DOHH2 (cell line): ENCODE results near the gene CTTN.

Experiments
- H3F3A ChIP-seq: fragments of 200-600 bp; sonication (generic), shearing (Covaris generic); 2 replicates; pipeline ENCODE4 v1.6.0; 2016; ENCODE audit warnings: antibody characterized with exemption, mild to moderate bottlenecking; ENCODE audit not compliant: control insufficient read depth, insufficient read depth
- H3K27ac ChIP-seq: fragments of 200-600 bp; sonication (generic); 2 replicates; pipeline ENCODE4 v1.5.1; 2014; ENCODE audit warnings: low read depth, mild to moderate bottlenecking, low read length, moderate library complexity
- H3K27me3 ChIP-seq: fragments of 200-600 bp; sonication (generic); 2 replicates; pipeline ENCODE4 v1.6.1; 2014; ENCODE audit warnings: mild to moderate bottlenecking, low read length, mixed read lengths; ENCODE audit not compliant: control insufficient read depth
- H3K36me3 ChIP-seq: fragments of 200-600 bp; sonication (generic); 2 replicates; pipeline ENCODE4 v1.6.1; 2014; ENCODE audit warnings: mild to moderate bottlenecking, low read length, moderate library complexity, mixed read lengths; ENCODE audit not compliant: control insufficient read depth
- H3K4me1 ChIP-seq: fragments of 200-600 bp; sonication (generic); 2 replicates; pipeline ENCODE4 v1.6.1; 2014; ENCODE audit warnings: mild to moderate bottlenecking, low read length, mixed read lengths; ENCODE audit not compliant: control insufficient read depth
- H3K4me2 ChIP-seq: fragments of 200-600 bp; sonication (generic); 2 replicates; pipeline ENCODE4 v1.6.0; 2014; ENCODE audit warnings: mild to moderate bottlenecking, low read length, moderate library complexity
- H3K4me3 ChIP-seq: fragments of 200-600 bp; sonication (generic); 2 replicates; pipeline ENCODE4 v1.5.1; 2014; ENCODE audit warnings: mild to moderate bottlenecking, low read length, mixed read lengths
- H3K79me2 ChIP-seq: fragments of 200-600 bp; sonication (generic); 2 replicates; pipeline ENCODE4 v1.6.1; 2014; ENCODE audit warnings: mild to moderate bottlenecking, low read length, mixed read lengths; ENCODE audit not compliant: control insufficient read depth
- H3K9me2 ChIP-seq: fragments of 200-600 bp; sonication (generic); replicated peaks from 2 replicates; pipeline ENCODE4 v1.6.1; 2014; ENCODE audit warnings: mild to moderate bottlenecking, low read length, mixed read lengths; ENCODE audit not compliant: control insufficient read depth
- H3K9me3 ChIP-seq: fragments of 200-600 bp; sonication (generic); 2 replicates; pipeline ENCODE4 v1.6.1; 2014; ENCODE audit warnings: antibody characterized with exemption, low read length, mixed read lengths; ENCODE audit not compliant: control insufficient read depth, insufficient read depth
- H4K20me1 ChIP-seq: fragments of 200-600 bp; sonication (generic); 2 replicates; pipeline ENCODE4 v1.6.0; 2014; ENCODE audit warnings: low read depth, mild to moderate bottlenecking, antibody characterized with exemption, low read length, moderate library complexity; ENCODE audit not compliant: control insufficient read depth, insufficient read depth
- CTCF ChIP-seq: fragments of 200-600 bp; sonication (generic); IDR thresholded peaks from one replicate; pipeline ENCODE4 v1.5.1; 2014; ENCODE audit warnings: antibody characterized with exemption, mild to moderate bottlenecking, low read depth, low read length; ENCODE audit not compliant: poor library complexity, severe bottlenecking
- EZH2phosphoT487 ChIP-seq: fragments of 200-600 bp; sonication (generic); IDR thresholded peaks from 2 replicates; pipeline ENCODE4 v1.6.1; 2017; ENCODE audit warnings: borderline replicate concordance, mild to moderate bottlenecking, antibody characterized with exemption, low read length, moderate library complexity, mixed read lengths

The CTTN gene

GRCh38 chr11:70471254-70471653 is 72.9 kb downstream of the CTTN start:
- Histone ChIP-seq H3K9me3 (no peaks in the 10 kb centered on the region), H3K27me3 (peaks cover 22% of the 10 kb centered on the region), H3K27ac (no peak overlapping the region), H3K36me3 (no peaks in the 10 kb centered on the region), H3K9me2 (no peaks in the 10 kb centered on the region), H3K4me1 (peaks cover 9% of the 10 kb centered on the region), H3K79me2 (no peaks in the 10 kb centered on the region), H3K4me2 (no peak overlapping the region), H4K20me1 (no peaks in the 10 kb centered on the region), H3F3A (no peaks in the 10 kb centered on the region), H3K4me3 (no peak overlapping the region)
- TF ChIP-seq CTCF (peak; percentile 34), EZH2phosphoT487 (no peak)

- no peaks in the 10 kb centered on the region for H3K9me3 ChIP-seq
- peaks cover 20% of the 10 kb centered on the region for H3K27me3 ChIP-seq
- H3K79me2 ChIP-seq, result no peaks in the 10 kb centered on the region
- TF ChIP-seq CTCF (no peak), EZH2phosphoT487 (no peak)
- no peaks in the 10 kb centered on the region for H3F3A ChIP-seq
- H3K4me2 ChIP-seq, result no peak overlapping the region
- no peaks in the 10 kb centered on the region for H4K20me1 ChIP-seq
- H3K4me1 ChIP-seq, result peaks cover 8% of the 10 kb centered on the region
- no peaks in the 10 kb centered on the region for H3K36me3 ChIP-seq
- H3K27ac ChIP-seq, result no peak overlapping the region
- no peaks in the 10 kb centered on the region for H3K9me2 ChIP-seq
- no peak overlapping the region for H3K4me3 ChIP-seq
Measured at GRCh38 chr11:70472240-70472639, 73.9 kb downstream of the CTTN start.

GRCh38 chr11:70473186-70473872 is 75.0 kb downstream of the CTTN start:
- Histone ChIP-seq H3K4me2 (no peak overlapping the region), H3K4me1 (peaks cover 6% of the 10 kb centered on the region), H3K9me2 (no peaks in the 10 kb centered on the region), H3K36me3 (no peaks in the 10 kb centered on the region), H4K20me1 (no peaks in the 10 kb centered on the region), H3K27me3 (peaks cover 16% of the 10 kb centered on the region), H3K79me2 (no peaks in the 10 kb centered on the region), H3K27ac (no peak overlapping the region), H3K4me3 (no peak overlapping the region), H3F3A (no peaks in the 10 kb centered on the region), H3K9me3 (no peaks in the 10 kb centered on the region)
- TF ChIP-seq CTCF (no peak), EZH2phosphoT487 (no peak)
